ENCODE data around the gene LMNTD2. TPM values are rescaled to one million over a fixed set of nuclear protein-coding genes. Genes with fewer than 3 reads are reported as not detected.

LMNTD2 gene
- total and polyA plus RNA-seq, 10 donors = 3.9 to 10.1 (median 5.7) TPM

- Histone ChIP-seq H3K4me3 (peak within 1 kb of the TSS; percentile 66 to 96 (median 76)), H3K9me3 (no peaks in the 10 kb centered on the region)
Measured at GRCh38 chr11:536841-537621, 23.5 kb downstream of the LMNTD2 start, which contains the start of gene LRRC56. Gene LRRC56 (plus strand): TSS chr11:537527. CDS start chr11:540685, 3,158 bp downstream.

GRCh38 chr11:535519-536454, 24.8 kb downstream of the LMNTD2 start, which contains the start of gene HRAS:
Gene HRAS (minus strand): TSS chr11:535576.
- Histone ChIP-seq H3K9me3 (no peaks in the 10 kb centered on the region), H3K4me3 (peak within 1 kb of the TSS; percentile 66 to 96 (median 77)), H3K27ac (peak within 1 kb of the TSS; percentile 69 to 95 (median 88)), H3K27me3 (replicated peaks in 1 of 7) (peaks cover 0 to 24% (median 0%) of the 10 kb centered on the region in 7 donors), H3K4me1 (peaks cover 29 to 64% (median 54%) of the 10 kb centered on the region in 6 donors), H3K36me3 (peaks cover 0 to 31% (median 26%) of the 10 kb centered on the region in 6 donors)
- peak in 1 of 3 donors; percentile 23 for TF ChIP-seq POLR2A (IDR thresholded peaks at IDR 0.05)
- peak; percentile 83 to 91 (median 90) for TF ChIP-seq POLR2AphosphoS5 (IDR thresholded peaks at IDR 0.05)
- peak in 3 of 11 experiments; percentile 21 to 33 (median 30) for TF ChIP-seq CTCF (IDR thresholded peaks at IDR 0.05 in 8 of 11, conservative IDR thresholded peaks at IDR 0.05 in 3 of 11)
- intact Hi-C loops (cut with DNase I; ENCODE audit: low total_unique reads) = no loop called here
- peak; percentile 98 for DNase-seq
- WGBS, 5 donors = 1 to 2% (median 1%) methylated on average over 58 to 97 of the region's 97 CpGs

More at GRCh38 chr11:536841-537621, 23.5 kb downstream of the LMNTD2 start, which contains the start of gene LRRC56:
- H3K4me1 ChIP-seq = peaks cover 29 to 59% (median 52%) of the 10 kb centered on the region in 6 donors
- WGBS, 5 donors = 0 to 1% (median 1%) methylated on average over 29 to 93 of the region's 93 CpGs
- H3K27me3 ChIP-seq (replicated peaks in 1 of 7) = peaks cover 0 to 24% (median 0%) of the 10 kb centered on the region in 7 donors
- peak; percentile 98 for DNase-seq
- intact Hi-C loops (cut with DNase I; ENCODE audit: low total_unique reads) = no loop called here
- peak; percentile 93 to 94 (median 93) for TF ChIP-seq POLR2AphosphoS5 (IDR thresholded peaks at IDR 0.05)
- peak in 1 of 3 donors; percentile 29 for TF ChIP-seq POLR2A (IDR thresholded peaks at IDR 0.05)
- TF ChIP-seq CTCF (IDR thresholded peaks at IDR 0.05 in 8 of 11, conservative IDR thresholded peaks at IDR 0.05 in 3 of 11) = peak in 2 of 11 experiments; percentile 10 to 28
- H3K36me3 ChIP-seq = peaks cover 0 to 19% (median 17%) of the 10 kb centered on the region in 6 donors
- peak within 1 kb of the TSS; percentile 69 to 95 (median 88) for H3K27ac ChIP-seq

GRCh38 chr11:535210-535518, 25.4 kb downstream of the LMNTD2 start:
- Histone ChIP-seq H3K27me3 (replicated peaks in 1 of 7) (peaks cover 0 to 24% (median 0%) of the 10 kb centered on the region in 7 donors), H3K4me3 (peak overlapping the region; percentile 66 to 96 (median 76)), H3K4me1 (peaks cover 29 to 64% (median 54%) of the 10 kb centered on the region in 6 donors), H3K9me3 (no peaks in the 10 kb centered on the region), H3K36me3 (peaks cover 0 to 33% (median 26%) of the 10 kb centered on the region in 6 donors), H3K27ac (peak overlapping the region in 4 of 8 donors; percentile 54 to 95 (median 92))
- TF ChIP-seq CTCF (IDR thresholded peaks at IDR 0.05 in 8 of 11, conservative IDR thresholded peaks at IDR 0.05 in 3 of 11) (no peak), POLR2AphosphoS5 (IDR thresholded peaks at IDR 0.05) (no peak), POLR2A (IDR thresholded peaks at IDR 0.05) (no peak)
- WGBS, 5 donors = 0 to 20% (median 3%) methylated on average over 1 to 54 of the region's 56 CpGs
- DNase-seq = no peak
- intact Hi-C loops (cut with DNase I; ENCODE audit: low total_unique reads) = no loop called here

All from spleen (tissue), 11 donors.